Neural cell (in vitro differentiated cells): Measurements from ENCODE around the gene RGL1. TPM values are rescaled to one million over a fixed set of nuclear protein-coding genes. Genes with fewer than 3 reads are reported as not detected.
A peak's percentile ranks its signal among the peaks of the same experiment; 100 is the strongest.

Experiments used
- H2AFZ ChIP-seq: fragments of 200-600, 300-800 bp; sonication (generic), shearing (Covaris generic); 2 replicates; pipeline ENCODE4 v1.6.0; 2014; ENCODE audit warnings: low read depth, mild to moderate bottlenecking, antibody characterized with exemption, low read length, moderate library complexity
- H3F3A ChIP-seq: fragments of 200-600 bp; shearing (Covaris generic); 2 replicates; pipeline ENCODE4 v1.6.1; 2016; ENCODE audit warnings: mild to moderate bottlenecking, moderate library complexity, mixed read lengths, antibody characterized with exemption, low read length; ENCODE audit not compliant: insufficient read depth, poor library complexity, severe bottlenecking
- H3K27ac ChIP-seq: fragments of 200-600, 300-800 bp; sonication (generic), shearing (Covaris generic); 2 replicates; pipeline ENCODE4 v1.5.1; 2014; ENCODE audit warnings: mild to moderate bottlenecking, low read length, moderate library complexity
- H3K27me3 ChIP-seq: fragments of 300-800, 200-600 bp; sonication (generic), shearing (Covaris generic); 2 replicates; pipeline ENCODE4 v1.6.0; 2014; ENCODE audit warnings: mild to moderate bottlenecking, low read depth, low read length, moderate library complexity; ENCODE audit not compliant: insufficient read depth
- H3K36me3 ChIP-seq: fragments of 300-800, 200-600 bp; sonication (generic), shearing (Covaris generic); 2 replicates; pipeline ENCODE4 v1.5.1; 2014; ENCODE audit warnings: mild to moderate bottlenecking, antibody characterized with exemption, low read length, moderate library complexity; ENCODE audit not compliant: insufficient read depth
- H3K4me2 ChIP-seq: fragments of 300-800, 200-600 bp; sonication (generic), shearing (Covaris generic); 2 replicates; pipeline ENCODE4 v1.6.0; 2014; ENCODE audit warnings: mild to moderate bottlenecking, low read length
- H3K4me3 ChIP-seq: fragments of 300-800, 200-600 bp; sonication (generic), shearing (Covaris generic); 2 replicates; pipeline ENCODE4 v1.5.1; 2014; ENCODE audit warnings: mild to moderate bottlenecking, low read length, moderate library complexity
- H3K79me2 ChIP-seq: fragments of 200-600 bp; shearing (Covaris generic); replicated peaks from 2 replicates; pipeline ENCODE4 v1.6.0; 2014; ENCODE audit warnings: mild to moderate bottlenecking, low read length, moderate library complexity; ENCODE audit not compliant: insufficient read depth
- H3K9ac ChIP-seq: fragments of 300-800, 200-600 bp; sonication (generic), shearing (Covaris generic); 2 replicates; pipeline ENCODE4 v1.6.1; 2016; ENCODE audit warnings: mild to moderate bottlenecking, low read length, mixed read lengths
- H3K9me2 ChIP-seq: fragments of 200-600 bp; shearing (Covaris generic); 2 replicates; pipeline ENCODE4 v1.6.1; 2016; ENCODE audit warnings: mild to moderate bottlenecking, low read length, mixed read lengths; ENCODE audit not compliant: insufficient read depth
- H3K9me3 ChIP-seq: fragments of 200-600, 300-800 bp; sonication (generic), shearing (Covaris generic); 2 replicates; pipeline ENCODE4 v1.6.1; 2016; ENCODE audit warnings: mild to moderate bottlenecking, mixed run types, low read length, moderate library complexity, mixed read lengths
- H4K20me1 ChIP-seq: fragments of 200-600 bp; shearing (Covaris generic); 2 replicates; pipeline ENCODE4 v1.6.1; 2016; ENCODE audit warnings: mild to moderate bottlenecking, mixed run types; ENCODE audit not compliant: insufficient read depth
- CTCF ChIP-seq: fragments of 450-650 bp; IDR thresholded peaks from 2 replicates; pipeline ENCODE4 v1.5.1; 2014; ENCODE audit warnings: antibody characterized with exemption, mild to moderate bottlenecking, moderate library complexity; ENCODE audit not compliant: poor library complexity, severe bottlenecking
- EP300 ChIP-seq: fragments of 450-650 bp; conservative IDR thresholded peaks from 2 replicates; pipeline ENCODE4 v1.6.1; 2014; ENCODE audit warnings: antibody characterized with exemption, mild to moderate bottlenecking, moderate library complexity; ENCODE audit not compliant: poor library complexity, severe bottlenecking
- EZH2 ChIP-seq: fragments of 200-600, 300-800 bp; shearing (Covaris generic), sonication (generic); IDR thresholded peaks from 2 replicates; pipeline ENCODE4 v1.6.1; 2014; ENCODE audit warnings: antibody characterized with exemption, low read length, borderline replicate concordance, mild to moderate bottlenecking; ENCODE audit not compliant: insufficient read depth, poor library complexity, severe bottlenecking
- MXI1 ChIP-seq: fragments of 450-650 bp; conservative IDR thresholded peaks from 2 replicates; pipeline ENCODE4 v1.6.1; 2014; ENCODE audit warnings: antibody characterized with exemption, mild to moderate bottlenecking; ENCODE audit not compliant: poor library complexity, severe bottlenecking
- POLR2AphosphoS5 ChIP-seq: IDR thresholded peaks from 2 replicates; pipeline ENCODE4 v1.6.1; 2012
- RAD21 ChIP-seq: fragments of 450-650 bp; conservative IDR thresholded peaks from 2 replicates; pipeline ENCODE4 v1.6.1; 2014; ENCODE audit warnings: antibody characterized with exemption, mild to moderate bottlenecking, moderate library complexity
- REST ChIP-seq: IDR thresholded peaks from 2 replicates; pipeline ENCODE4 v1.6.1; 2012; ENCODE audit warnings: borderline replicate concordance
- SMC3 ChIP-seq: fragments of 450-650 bp; conservative IDR thresholded peaks from 2 replicates; pipeline ENCODE4 v1.6.1; 2014; ENCODE audit warnings: antibody characterized with exemption, mild to moderate bottlenecking, moderate library complexity; ENCODE audit not compliant: poor library complexity
- TAF1 ChIP-seq: IDR thresholded peaks from 2 replicates; pipeline ENCODE4 v1.6.1; 2012; ENCODE audit warnings: low read depth
- polyA plus RNA-seq: library from polyadenylated mRNA; depleted of rRNA; stranded (reverse); fragments of >200 nt; gene quantifications from 2 replicates; pipeline ENCODE4 v1.2.3, GENCODE V29; 2014

Gene RGL1
- polyA plus RNA-seq, 1 donor from 2014 or later, result 14.7 TPM

- H3K4me3 ChIP-seq, result no peak overlapping the region
- no peaks in the 10 kb centered on the region for H3F3A ChIP-seq
- H2AFZ ChIP-seq, result no peak overlapping the region
- H3K9me2 ChIP-seq, result no peaks in the 10 kb centered on the region
- H3K9me3 ChIP-seq, result no peaks in the 10 kb centered on the region
- H3K9ac ChIP-seq, result no peak overlapping the region
- no peak overlapping the region for H3K27ac ChIP-seq
- H3K79me2 ChIP-seq, result no peaks in the 10 kb centered on the region
- no peaks in the 10 kb centered on the region for H3K27me3 ChIP-seq
- no peak overlapping the region for H3K4me2 ChIP-seq
- TF ChIP-seq SMC3 (no peak), TAF1 (no peak), EP300 (no peak), EZH2 (no peak), MXI1 (no peak), CTCF (no peak), REST (no peak), RAD21 (no peak), POLR2AphosphoS5 (no peak)
- no peaks in the 10 kb centered on the region for H3K36me3 ChIP-seq
- H4K20me1 ChIP-seq, result no peaks in the 10 kb centered on the region
These were observed 3.3 kb upstream of the RGL1 start for GRCh38 chr1:183801649-183802048.

GRCh38 chr1:183804387-183804786 is 533 bp upstream of the RGL1 start:
- Histone ChIP-seq H2AFZ (no peak overlapping the region), H4K20me1 (no peaks in the 10 kb centered on the region), H3K9me2 (no peaks in the 10 kb centered on the region), H3K4me2 (no peak overlapping the region), H3K79me2 (peaks cover 4% of the 10 kb centered on the region), H3K4me3 (peak overlapping the region; percentile 77), H3K27me3 (no peaks in the 10 kb centered on the region), H3K36me3 (no peaks in the 10 kb centered on the region), H3F3A (no peaks in the 10 kb centered on the region), H3K9ac (peak overlapping the region; percentile 63), H3K27ac (no peak overlapping the region), H3K9me3 (no peaks in the 10 kb centered on the region)
- TF ChIP-seq REST, result no peak
- TF ChIP-seq TAF1, result no peak
- TF ChIP-seq EZH2, result no peak
- TF ChIP-seq SMC3, result no peak
- TF ChIP-seq CTCF, result no peak
- no peak for TF ChIP-seq EP300
- TF ChIP-seq POLR2AphosphoS5, result no peak
- TF ChIP-seq MXI1, result no peak
- no peak for TF ChIP-seq RAD21
